Stimulated activated CD8-positive, alpha-beta memory T cell treated with anti-CD3 and anti-CD28 coated beads, Interleukin-7, amount 100 ng/mL, for 4 hours (primary cell): ENCODE results near the gene SCT.
A peak's percentile ranks its signal among the peaks of the same experiment; 100 is the strongest.

Experiments
- DNase-seq, 2 donors: peaks; one replicate each; pipeline ENCODE4 v3.0.0-alpha.2; 2020; ENCODE audit warnings: low read depth in 2 of 2

Gene SCT

GRCh38 chr11:621838-622237 is 5.1 kb downstream of the SCT start:
- DNase-seq, result no peak

- DNase-seq, result no peak
Measured at GRCh38 chr11:620935-621814, 5.8 kb downstream of the SCT start.

- DNase-seq, result no peak
Measured at GRCh38 chr11:620201-620600, 6.8 kb downstream of the SCT start.

- no peak for DNase-seq
Measured at GRCh38 chr11:619628-620050, 7.3 kb downstream of the SCT start.

GRCh38 chr11:618856-619627 is 7.9 kb downstream of the SCT start:
- DNase-seq, result no peak

GRCh38 chr11:617912-618682 is 8.9 kb downstream of the SCT start:
- DNase-seq, result no peak

- no peak for DNase-seq
Measured at GRCh38 chr11:617199-617911, 9.6 kb downstream of the SCT start.

- DNase-seq, result no peak
Measured at GRCh38 chr11:616320-617198, 10.4 kb downstream of the SCT start.

GRCh38 chr11:615504-616319 is 11.3 kb downstream of the SCT start, which contains the start of gene IRF7:
Gene IRF7 (minus strand): TSS chr11:615950. CDS start chr11:615364, 586 bp downstream.
- peak; percentile 72 to 82 for DNase-seq

GRCh38 chr11:614623-615503 is 12.1 kb downstream of the SCT start:
- DNase-seq, result no peak

GRCh38 chr11:614021-614622 is 12.9 kb downstream of the SCT start:
- DNase-seq, result no peak

- peak; percentile 70 to 76 for DNase-seq
Measured at GRCh38 chr11:613369-613968, 13.5 kb downstream of the SCT start.

- no peak for DNase-seq
Measured at GRCh38 chr11:612961-613300, 14.1 kb downstream of the SCT start.

GRCh38 chr11:612201-612960 is 14.6 kb downstream of the SCT start:
- DNase-seq, result no peak

GRCh38 chr11:611001-611996 is 15.7 kb downstream of the SCT start:
- DNase-seq, result no peak
